Duodenal mucosa (tissue), 2 donors: ENCODE measurements around the gene HK1.

ENCODE experiments used
- H3K27ac ChIP-seq: one replicate; pipeline ENCODE4 v1.7.0; 2013; ENCODE audit warnings: low read depth, low read length
- H3K27me3 ChIP-seq, 2 donors: one replicate each; pipeline ENCODE4 v1.7.0; 2013; ENCODE audit warnings: low read length in 2 of 2, control low read depth in 1 of 2; ENCODE audit not compliant: insufficient read depth in 2 of 2, control insufficient read depth in 1 of 2
- H3K36me3 ChIP-seq, 2 donors: one replicate each; pipeline ENCODE4 v1.7.0; 2013; ENCODE audit warnings: low read length in 2 of 2, control low read depth in 1 of 2; ENCODE audit not compliant: insufficient read depth in 2 of 2, control insufficient read depth in 1 of 2
- H3K4me1 ChIP-seq, 2 donors: one replicate each; pipeline ENCODE4 v1.7.0; 2013; ENCODE audit warnings: low read length in 2 of 2, control low read depth in 1 of 2; ENCODE audit not compliant: insufficient read depth in 2 of 2, control insufficient read depth in 1 of 2
- H3K4me3 ChIP-seq, 2 donors: one replicate each; pipeline ENCODE4 v1.7.0; 2013; ENCODE audit warnings: low read length in 2 of 2, low read depth in 1 of 2
- H3K9ac ChIP-seq, 2 donors: one replicate each; pipeline ENCODE4 v1.7.0; 2013; ENCODE audit warnings: low read length in 2 of 2, low read depth in 1 of 2
- H3K9me3 ChIP-seq, 2 donors: one replicate each; pipeline ENCODE4 v1.7.0; 2013; ENCODE audit warnings: low read length in 2 of 2, control low read depth in 1 of 2; ENCODE audit not compliant: control insufficient read depth in 1 of 2

HK1 gene

GRCh38 chr10:69413221-69413865 is 135.0 kb downstream of the HK1 start:
- peaks cover 15 to 18% of the 10 kb centered on the region in 2 donors for H3K4me1 ChIP-seq
- no peak overlapping the region for H3K4me3 ChIP-seq
- no peaks in the 10 kb centered on the region for H3K9me3 ChIP-seq
- H3K27ac ChIP-seq: no peak overlapping the region
- H3K9ac ChIP-seq: no peak overlapping the region
- no peaks in the 10 kb centered on the region for H3K27me3 ChIP-seq
- H3K36me3 ChIP-seq: no peaks in the 10 kb centered on the region

GRCh38 chr10:69414036-69415018 is 136.0 kb downstream of the HK1 start:
- no peak overlapping the region for H3K27ac ChIP-seq
- no peaks in the 10 kb centered on the region for H3K36me3 ChIP-seq
- no peaks in the 10 kb centered on the region for H3K27me3 ChIP-seq
- no peak overlapping the region for H3K4me3 ChIP-seq
- peaks cover 18 to 21% of the 10 kb centered on the region in 2 donors for H3K4me1 ChIP-seq
- no peak overlapping the region for H3K9ac ChIP-seq
- no peaks in the 10 kb centered on the region for H3K9me3 ChIP-seq

- Histone ChIP-seq H3K4me1 (peaks cover 24 to 27% of the 10 kb centered on the region in 2 donors), H3K27ac (no peak overlapping the region), H3K9ac (no peak overlapping the region), H3K36me3 (no peaks in the 10 kb centered on the region), H3K27me3 (no peaks in the 10 kb centered on the region), H3K9me3 (no peaks in the 10 kb centered on the region), H3K4me3 (no peak overlapping the region)
These were observed 136.8 kb downstream of the HK1 start for GRCh38 chr10:69415049-69415448.

GRCh38 chr10:69415951-69416350 is 137.7 kb downstream of the HK1 start:
- Histone ChIP-seq H3K4me1 (peaks cover 24 to 28% of the 10 kb centered on the region in 2 donors), H3K9ac (no peak overlapping the region), H3K4me3 (no peak overlapping the region), H3K27ac (no peak overlapping the region), H3K27me3 (no peaks in the 10 kb centered on the region), H3K9me3 (no peaks in the 10 kb centered on the region), H3K36me3 (no peaks in the 10 kb centered on the region)

GRCh38 chr10:69416695-69417094 is 138.4 kb downstream of the HK1 start, which contains the start of gene TACR2:
TSS of gene TACR2 (minus strand) at chr10:69416918. CDS start at chr10:69416323, 595 bp downstream.
- no peak within 1 kb of the TSS for H3K27ac ChIP-seq

GRCh38 chr10:69417542-69417941 is 139.2 kb downstream of the HK1 start:
- Histone ChIP-seq H3K27me3 (no peaks in the 10 kb centered on the region), H3K4me3 (no peak overlapping the region), H3K27ac (no peak overlapping the region), H3K9ac (no peak overlapping the region), H3K36me3 (no peaks in the 10 kb centered on the region), H3K9me3 (no peaks in the 10 kb centered on the region), H3K4me1 (peaks cover 24 to 28% of the 10 kb centered on the region in 2 donors)

More at GRCh38 chr10:69416695-69417094, 138.4 kb downstream of the HK1 start, which contains the start of gene TACR2:
- Histone ChIP-seq H3K4me3 (no peak within 1 kb of the TSS), H3K36me3 (no peaks in the 10 kb centered on the region), H3K9ac (no peak within 1 kb of the TSS), H3K27me3 (no peaks in the 10 kb centered on the region), H3K9me3 (no peaks in the 10 kb centered on the region), H3K4me1 (peaks cover 24 to 28% of the 10 kb centered on the region in 2 donors)

GRCh38 chr10:69418052-69418752 is 139.9 kb downstream of the HK1 start:
- no peak overlapping the region for H3K4me3 ChIP-seq
- H3K9ac ChIP-seq: no peak overlapping the region
- no peaks in the 10 kb centered on the region for H3K36me3 ChIP-seq
- no peaks in the 10 kb centered on the region for H3K27me3 ChIP-seq
- H3K27ac ChIP-seq: no peak overlapping the region
- no peaks in the 10 kb centered on the region for H3K9me3 ChIP-seq
- H3K4me1 ChIP-seq: peaks cover 24 to 28% of the 10 kb centered on the region in 2 donors

- no peak overlapping the region for H3K9ac ChIP-seq
- no peaks in the 10 kb centered on the region for H3K27me3 ChIP-seq
- no peaks in the 10 kb centered on the region for H3K36me3 ChIP-seq
- no peaks in the 10 kb centered on the region for H3K9me3 ChIP-seq
- no peak overlapping the region for H3K4me3 ChIP-seq
- no peak overlapping the region for H3K27ac ChIP-seq
- peaks cover 24 to 36% of the 10 kb centered on the region in 2 donors for H3K4me1 ChIP-seq
These were observed 140.9 kb downstream of the HK1 start for GRCh38 chr10:69419096-69419743.

GRCh38 chr10:69419744-69420126 is 141.4 kb downstream of the HK1 start:
- Histone ChIP-seq H3K27me3 (no peaks in the 10 kb centered on the region), H3K36me3 (no peaks in the 10 kb centered on the region), H3K27ac (no peak overlapping the region), H3K4me3 (no peak overlapping the region), H3K9me3 (no peaks in the 10 kb centered on the region), H3K9ac (no peak overlapping the region), H3K4me1 (peaks cover 24 to 37% of the 10 kb centered on the region in 2 donors)
